Measurements from ENCODE around the gene SCARF1. TPM values are rescaled to one million over a fixed set of nuclear protein-coding genes. Genes with fewer than 3 reads are reported as not detected.

The SCARF1 gene
- polyA plus RNA-seq, 1 donor (not counting 4 experiments of a cell fraction or from before 2014, with no cell fraction given), result 0.05 TPM

- Histone ChIP-seq H4K20me1 (ENCODE audit: control insufficient read depth, extremely low read depth, insufficient read depth, low read length) (no peaks in the 10 kb centered on the region), H3K36me3 (ENCODE audit: control insufficient read depth in 2 of 2, extremely low read depth in 1 of 2, insufficient read depth in 2 of 2, low read length in 2 of 2) (peaks cover 0 to 15% of the 10 kb centered on the region in 2 experiments), H3K27ac (ENCODE audit: control insufficient read depth, insufficient read depth, low read length) (no peak overlapping the region), H3K4me3 (ENCODE audit: control insufficient read depth in 2 of 3, extremely low read depth in 1 of 3, insufficient read depth in 2 of 3, low read depth in 1 of 3, low read length in 3 of 3) (no peak overlapping the region), H3K9me3 (ENCODE audit: control insufficient read depth, low read depth, low read length) (no peaks in the 10 kb centered on the region), H3K9me1 (ENCODE audit: control insufficient read depth, extremely low read depth, insufficient read depth, low read length) (no peaks in the 10 kb centered on the region), H3K4me2 (ENCODE audit: control insufficient read depth, extremely low read depth, insufficient read depth, low read depth, low read length) (no peak overlapping the region), H3K79me2 (ENCODE audit: control insufficient read depth, insufficient read depth, low read length) (no peaks in the 10 kb centered on the region), H3K4me1 (ENCODE audit: control insufficient read depth, extremely low read depth, insufficient read depth, low read length) (peaks cover 6% of the 10 kb centered on the region), H2AFZ (ENCODE audit: control insufficient read depth, low read length) (no peak overlapping the region), H3K9ac (ENCODE audit: control insufficient read depth, extremely low read depth, insufficient read depth, low read length) (no peak overlapping the region), H3K27me3 (ENCODE audit: control insufficient read depth, extremely low read depth, insufficient read depth, low read length) (peaks cover 6% of the 10 kb centered on the region)
- DNase-seq (ENCODE audit: low read depth, low spot score), result no peak
- dilution Hi-C loops (cut with MboI; ENCODE audit: extremely low pct_ligation_motif_present, low sequenced_read_pairs), result no loop called here
- no peak for FAIRE-seq
- no peak for TF ChIP-seq EZH2 (IDR thresholded peaks at IDR 0.05; ENCODE audit: low read length)
- no peak for TF ChIP-seq CTCF (optimal IDR thresholded peaks at IDR 0.05 in 1 of 3, IDR thresholded peaks at IDR 0.05 in 1 of 3, conservative IDR thresholded peaks at IDR 0.05 in 1 of 3; ENCODE audit: extremely low read depth in 1 of 3, insufficient read depth in 2 of 3, low read length in 3 of 3)
Observed at GRCh38 chr17:1624650-1625049, 20.9 kb downstream of the SCARF1 start.

- DNase-seq (ENCODE audit: low read depth, low spot score) (no peak), FAIRE-seq (no peak)
- Histone ChIP-seq H3K4me1 (ENCODE audit: control insufficient read depth, extremely low read depth, insufficient read depth, low read length) (peaks cover 6% of the 10 kb centered on the region), H3K79me2 (ENCODE audit: control insufficient read depth, insufficient read depth, low read length) (no peaks in the 10 kb centered on the region), H3K27me3 (ENCODE audit: control insufficient read depth, extremely low read depth, insufficient read depth, low read length) (peaks cover 6% of the 10 kb centered on the region), H3K9me3 (ENCODE audit: control insufficient read depth, low read depth, low read length) (no peaks in the 10 kb centered on the region), H3K9me1 (ENCODE audit: control insufficient read depth, extremely low read depth, insufficient read depth, low read length) (no peaks in the 10 kb centered on the region), H3K27ac (ENCODE audit: control insufficient read depth, insufficient read depth, low read length) (no peak overlapping the region), H3K36me3 (ENCODE audit: control insufficient read depth in 2 of 2, extremely low read depth in 1 of 2, insufficient read depth in 2 of 2, low read length in 2 of 2) (peaks cover 0 to 19% of the 10 kb centered on the region in 2 experiments), H2AFZ (ENCODE audit: control insufficient read depth, low read length) (no peak overlapping the region), H3K4me2 (ENCODE audit: control insufficient read depth, extremely low read depth, insufficient read depth, low read depth, low read length) (no peak overlapping the region), H3K4me3 (ENCODE audit: control insufficient read depth in 2 of 3, extremely low read depth in 1 of 3, insufficient read depth in 2 of 3, low read depth in 1 of 3, low read length in 3 of 3) (no peak overlapping the region), H4K20me1 (ENCODE audit: control insufficient read depth, extremely low read depth, insufficient read depth, low read length) (no peaks in the 10 kb centered on the region), H3K9ac (ENCODE audit: control insufficient read depth, extremely low read depth, insufficient read depth, low read length) (no peak overlapping the region)
- no peak for TF ChIP-seq CTCF (optimal IDR thresholded peaks at IDR 0.05 in 1 of 3, IDR thresholded peaks at IDR 0.05 in 1 of 3, conservative IDR thresholded peaks at IDR 0.05 in 1 of 3; ENCODE audit: extremely low read depth in 1 of 3, insufficient read depth in 2 of 3, low read length in 3 of 3)
- TF ChIP-seq EZH2 (IDR thresholded peaks at IDR 0.05; ENCODE audit: low read length), result no peak
- dilution Hi-C loops (cut with MboI; ENCODE audit: extremely low pct_ligation_motif_present, low sequenced_read_pairs), result no loop called here
Observed at GRCh38 chr17:1623057-1623630, 22.4 kb downstream of the SCARF1 start.
